Measurements from ENCODE around the gene AARS2. TPM values are rescaled to one million over a fixed set of nuclear protein-coding genes. Genes with fewer than 3 reads are reported as not detected.
"Not testable (repeated sequence)": the region's sequence is repeated elsewhere in the genome, so short reads cannot be mapped to it uniquely, and the experiment has no call there.

Gene AARS2
- total and polyA plus RNA-seq, 2 experiments from 2014 or later, result 12.6 to 17.6 TPM

- H3K4me1 ChIP-seq (ENCODE audit: insufficient read depth), result no peaks in the 10 kb centered on the region
- no peaks in the 10 kb centered on the region for H3K36me3 ChIP-seq (replicated peaks; ENCODE audit: insufficient read depth, low read depth)
- no peak for DNase-seq (ENCODE audit: low spot score)
- H2AFZ ChIP-seq, result no peak overlapping the region
- H3K27ac ChIP-seq, result no peak overlapping the region
- no peak overlapping the region for H3K4me2 ChIP-seq
- no peaks in the 10 kb centered on the region for H4K20me1 ChIP-seq (ENCODE audit: insufficient read depth, poor library complexity, severe bottlenecking)
- H3K27me3 ChIP-seq, result peaks cover 21% of the 10 kb centered on the region
- WGBS (ENCODE audit: low lambda C conversion rate, missing lambda C conversion rate), result 81% methylated on average over 11 of the region's 11 CpGs
- no peaks in the 10 kb centered on the region for H3K9me2 ChIP-seq (replicated peaks; ENCODE audit: insufficient read depth)
- TF ChIP-seq EZH2 (IDR thresholded peaks at IDR 0.05; ENCODE audit: borderline replicate concordance), result no peak
- no peak for TF ChIP-seq EZH2phosphoT487 (IDR thresholded peaks at IDR 0.05; ENCODE audit: low read depth, severe bottlenecking, unreplicated experiment)
- TF ChIP-seq CTCF (IDR thresholded peaks at IDR 0.05; ENCODE audit: poor library complexity), result no peak
- H3K9me3 ChIP-seq (ENCODE audit: low read depth), result no peaks in the 10 kb centered on the region
- no peak overlapping the region for H3K4me3 ChIP-seq
- no peaks in the 10 kb centered on the region for H3K79me2 ChIP-seq
Measured at GRCh38 chr6:44333273-44333919, 20.2 kb upstream of the AARS2 start.

GRCh38 chr6:44332585-44332984 lies 19.4 kb upstream of the AARS2 start:
- no peaks in the 10 kb centered on the region for H3K36me3 ChIP-seq (replicated peaks; ENCODE audit: insufficient read depth, low read depth)
- no peaks in the 10 kb centered on the region for H3K9me3 ChIP-seq (ENCODE audit: low read depth)
- no peak overlapping the region for H3K27ac ChIP-seq
- H4K20me1 ChIP-seq (ENCODE audit: insufficient read depth, poor library complexity, severe bottlenecking), result no peaks in the 10 kb centered on the region
- no peak for DNase-seq (ENCODE audit: low spot score)
- H3K4me1 ChIP-seq (ENCODE audit: insufficient read depth), result no peaks in the 10 kb centered on the region
- H2AFZ ChIP-seq, result no peak overlapping the region
- 40% methylated on average over 7 of the region's 7 CpGs for WGBS (ENCODE audit: low lambda C conversion rate, missing lambda C conversion rate)
- H3K27me3 ChIP-seq, result peaks cover 24% of the 10 kb centered on the region
- H3K9me2 ChIP-seq (replicated peaks; ENCODE audit: insufficient read depth), result no peaks in the 10 kb centered on the region
- TF ChIP-seq CTCF (IDR thresholded peaks at IDR 0.05; ENCODE audit: poor library complexity) (no peak), EZH2 (IDR thresholded peaks at IDR 0.05; ENCODE audit: borderline replicate concordance) (no peak), EZH2phosphoT487 (IDR thresholded peaks at IDR 0.05; ENCODE audit: low read depth, severe bottlenecking, unreplicated experiment) (no peak)
- H3K79me2 ChIP-seq, result no peaks in the 10 kb centered on the region
- H3K4me2 ChIP-seq, result no peak overlapping the region
- no peak overlapping the region for H3K4me3 ChIP-seq

- no peaks in the 10 kb centered on the region for H3K9me3 ChIP-seq (ENCODE audit: low read depth)
- H3K79me2 ChIP-seq, result no peaks in the 10 kb centered on the region
- H2AFZ ChIP-seq, result no peak overlapping the region
- H3K4me2 ChIP-seq, result no peak overlapping the region
- DNase-seq (ENCODE audit: low spot score), result no peak
- no peaks in the 10 kb centered on the region for H3K9me2 ChIP-seq (replicated peaks; ENCODE audit: insufficient read depth)
- no peaks in the 10 kb centered on the region for H3K4me1 ChIP-seq (ENCODE audit: insufficient read depth)
- H3K27me3 ChIP-seq, result peaks cover 23% of the 10 kb centered on the region
- no peaks in the 10 kb centered on the region for H4K20me1 ChIP-seq (ENCODE audit: insufficient read depth, poor library complexity, severe bottlenecking)
- WGBS (ENCODE audit: low lambda C conversion rate, missing lambda C conversion rate), result 69% methylated on average over 5 of the region's 5 CpGs
- no peak overlapping the region for H3K4me3 ChIP-seq
- H3K27ac ChIP-seq, result no peak overlapping the region
- H3K36me3 ChIP-seq (replicated peaks; ENCODE audit: insufficient read depth, low read depth), result no peaks in the 10 kb centered on the region
- no peak for TF ChIP-seq EZH2 (IDR thresholded peaks at IDR 0.05; ENCODE audit: borderline replicate concordance)
- no peak for TF ChIP-seq CTCF (IDR thresholded peaks at IDR 0.05; ENCODE audit: poor library complexity)
- no peak for TF ChIP-seq EZH2phosphoT487 (IDR thresholded peaks at IDR 0.05; ENCODE audit: low read depth, severe bottlenecking, unreplicated experiment)
Measured at GRCh38 chr6:44329858-44330257, 16.7 kb upstream of the AARS2 start.

- not testable (repeated sequence) for H3K4me3 ChIP-seq; H3K27ac ChIP-seq; DNase-seq (ENCODE audit: low spot score); H3K4me1 ChIP-seq (ENCODE audit: insufficient read depth); H2AFZ ChIP-seq; H3K9me2 ChIP-seq (replicated peaks; ENCODE audit: insufficient read depth); H3K36me3 ChIP-seq (replicated peaks; ENCODE audit: insufficient read depth, low read depth); H3K9me3 ChIP-seq (ENCODE audit: low read depth); H4K20me1 ChIP-seq (ENCODE audit: insufficient read depth, poor library complexity, severe bottlenecking); H3K79me2 ChIP-seq; H3K4me2 ChIP-seq
- peaks cover 23% of the 10 kb centered on the region for H3K27me3 ChIP-seq
- 39% methylated on average over 7 of the region's 9 CpGs for WGBS (ENCODE audit: low lambda C conversion rate, missing lambda C conversion rate)
Measured at GRCh38 chr6:44328203-44328602, 15.1 kb upstream of the AARS2 start.

Measured in hepatocyte (in vitro differentiated cells).